Dedifferentiated amniotic fluid mesenchymal stem cell (primary cell): Measurements from ENCODE around the gene GJC2.
"Not testable (repeated sequence)": the region's sequence is repeated elsewhere in the genome, so short reads cannot be mapped to it uniquely, and the experiment has no call there.

Experiments
- DNase-seq: peaks from one replicate; pipeline ENCODE4 v3.0.0-alpha.2; 2016; ENCODE audit errors: extremely low spot score

The GJC2 gene

DNA sequence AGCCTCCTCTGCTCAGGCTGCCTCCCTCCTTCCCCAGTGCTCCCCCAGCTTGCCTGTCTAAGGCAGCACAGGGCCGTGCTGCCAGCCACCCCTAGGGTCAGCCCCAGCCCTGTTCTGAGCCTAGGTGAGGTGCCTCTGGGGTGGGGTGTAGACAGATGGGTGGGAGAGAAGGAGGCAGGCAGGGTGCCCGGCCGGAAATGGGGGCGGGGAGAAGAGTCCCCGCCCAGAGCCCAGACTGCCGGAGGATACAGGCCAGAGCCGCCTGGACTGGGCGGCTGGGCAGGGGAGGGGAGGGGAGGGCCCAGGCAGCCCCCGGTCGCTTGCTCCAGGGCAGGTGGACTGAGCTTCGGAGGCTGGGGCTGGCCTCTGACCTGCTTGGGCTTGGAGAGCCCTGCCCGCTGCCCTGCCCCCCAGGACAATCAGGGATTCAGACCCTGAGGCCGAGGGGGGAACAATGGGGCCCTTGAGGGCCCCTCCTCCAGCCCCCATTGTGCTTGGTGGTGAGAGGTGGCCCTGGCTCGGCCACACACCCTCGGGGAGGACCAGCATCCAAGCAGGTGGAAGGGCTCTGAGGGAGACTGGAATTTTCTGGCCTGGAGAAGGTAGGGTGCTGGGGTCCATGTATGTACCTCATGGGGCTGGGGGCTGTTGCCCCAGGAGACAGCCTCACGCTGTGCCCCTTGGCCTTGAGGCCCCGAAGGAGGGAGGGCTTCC is at the start of gene GJC2:
GJC2 (plus strand) TSS at position 525 of the 714 bp plus-strand sequence. CDS start 7,829 bp downstream, outside the sequence.
- DNase-seq, result no peak

DNA sequence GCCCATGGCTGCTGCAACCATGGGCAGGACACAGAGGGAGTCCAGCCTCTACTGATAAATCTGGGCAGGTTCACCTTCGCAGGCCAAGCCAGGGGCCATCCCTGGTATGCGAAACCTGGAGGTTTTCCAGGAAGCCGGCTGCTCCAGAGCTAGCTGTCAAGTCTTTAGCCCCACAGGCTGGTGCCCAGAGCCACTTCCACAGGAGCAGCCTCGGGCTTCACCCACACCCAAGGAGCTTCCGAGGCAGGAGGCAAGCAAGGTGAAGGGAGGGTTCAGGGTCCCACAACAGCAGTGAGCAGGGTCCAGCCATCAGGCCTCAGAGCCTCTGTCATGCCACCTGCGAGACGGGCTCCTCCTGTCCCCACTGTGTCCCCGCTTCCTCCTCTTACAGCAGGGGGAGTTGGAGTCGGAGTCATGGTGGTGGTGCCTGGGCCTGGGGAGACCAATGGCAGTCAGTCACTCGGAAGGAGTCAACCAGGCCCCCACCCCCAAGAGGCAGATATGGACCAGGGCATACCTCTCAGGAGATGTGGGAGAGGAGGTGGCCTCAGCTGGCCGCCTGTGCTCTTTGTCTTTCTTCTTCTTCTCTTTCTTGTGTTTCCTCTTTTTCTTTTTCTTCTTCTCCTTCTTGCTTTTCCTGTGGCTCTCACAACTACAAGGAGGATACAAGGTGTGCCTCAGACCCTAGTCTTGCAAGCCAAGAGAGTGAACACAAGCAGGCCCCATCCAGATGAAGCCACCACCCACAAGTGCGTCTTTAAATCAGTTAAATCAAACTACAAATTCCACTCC is 48.7 kb upstream of the GJC2 start:
- DNase-seq, result no peak

DNA sequence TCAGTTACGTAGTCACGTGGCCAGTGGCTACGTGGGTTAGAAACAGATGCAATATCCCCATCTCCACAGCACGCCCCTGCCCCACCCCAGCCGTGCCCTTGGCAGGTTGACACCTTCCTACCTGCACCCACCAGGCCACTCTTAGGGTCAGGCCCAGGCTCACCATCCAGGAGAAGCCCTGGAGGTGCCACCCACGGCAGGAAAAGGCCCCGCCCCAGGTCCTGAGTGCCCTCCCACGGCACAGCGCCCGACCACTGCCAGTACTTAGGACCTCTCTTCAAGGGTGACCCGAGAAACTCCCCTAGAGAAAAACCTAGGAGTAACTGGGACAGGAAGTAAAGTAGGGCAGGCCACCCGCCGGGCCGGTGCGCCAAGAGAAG is 48.1 kb upstream of the GJC2 start:
- DNase-seq, result no peak

DNA sequence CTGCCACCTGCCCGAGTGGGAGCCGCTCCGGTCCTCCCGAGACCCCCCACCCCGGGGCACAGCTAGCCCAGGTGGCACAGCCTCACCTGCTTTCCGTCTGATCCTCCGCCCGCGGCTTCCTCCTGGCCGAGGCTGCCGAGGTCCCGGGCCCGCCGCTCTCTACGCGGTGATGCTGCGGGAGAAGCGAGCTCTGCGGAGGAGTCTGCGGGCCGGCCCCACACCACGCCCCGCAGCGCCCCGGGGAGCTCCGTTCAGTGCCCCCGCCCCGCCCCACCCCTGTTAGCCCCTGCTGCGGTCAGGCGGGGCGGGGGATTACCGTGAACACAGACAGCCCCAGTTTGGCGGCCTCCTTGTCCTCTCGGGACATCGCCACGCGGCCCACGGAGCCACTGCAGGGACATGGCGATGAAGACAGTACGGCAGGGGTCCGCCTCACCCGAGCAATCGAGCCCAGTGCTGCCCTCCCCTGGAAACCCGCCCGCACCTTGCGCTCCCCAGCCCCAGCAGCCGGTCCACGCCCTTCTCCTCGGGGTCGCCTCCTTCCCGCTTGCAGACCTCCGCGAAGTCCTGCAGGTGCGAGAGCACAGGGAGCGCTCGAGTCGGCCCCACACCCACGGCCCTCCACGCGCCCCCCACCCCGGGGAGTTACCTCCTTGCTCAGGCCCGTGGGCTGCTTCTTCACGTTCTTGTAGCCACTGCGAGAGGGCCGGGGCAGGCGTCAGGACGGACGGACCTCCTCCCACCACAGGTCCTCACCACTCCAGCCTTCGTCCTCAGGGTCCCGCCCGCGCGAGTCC is 47.5 kb upstream of the GJC2 start:
- DNase-seq, result no peak

DNA sequence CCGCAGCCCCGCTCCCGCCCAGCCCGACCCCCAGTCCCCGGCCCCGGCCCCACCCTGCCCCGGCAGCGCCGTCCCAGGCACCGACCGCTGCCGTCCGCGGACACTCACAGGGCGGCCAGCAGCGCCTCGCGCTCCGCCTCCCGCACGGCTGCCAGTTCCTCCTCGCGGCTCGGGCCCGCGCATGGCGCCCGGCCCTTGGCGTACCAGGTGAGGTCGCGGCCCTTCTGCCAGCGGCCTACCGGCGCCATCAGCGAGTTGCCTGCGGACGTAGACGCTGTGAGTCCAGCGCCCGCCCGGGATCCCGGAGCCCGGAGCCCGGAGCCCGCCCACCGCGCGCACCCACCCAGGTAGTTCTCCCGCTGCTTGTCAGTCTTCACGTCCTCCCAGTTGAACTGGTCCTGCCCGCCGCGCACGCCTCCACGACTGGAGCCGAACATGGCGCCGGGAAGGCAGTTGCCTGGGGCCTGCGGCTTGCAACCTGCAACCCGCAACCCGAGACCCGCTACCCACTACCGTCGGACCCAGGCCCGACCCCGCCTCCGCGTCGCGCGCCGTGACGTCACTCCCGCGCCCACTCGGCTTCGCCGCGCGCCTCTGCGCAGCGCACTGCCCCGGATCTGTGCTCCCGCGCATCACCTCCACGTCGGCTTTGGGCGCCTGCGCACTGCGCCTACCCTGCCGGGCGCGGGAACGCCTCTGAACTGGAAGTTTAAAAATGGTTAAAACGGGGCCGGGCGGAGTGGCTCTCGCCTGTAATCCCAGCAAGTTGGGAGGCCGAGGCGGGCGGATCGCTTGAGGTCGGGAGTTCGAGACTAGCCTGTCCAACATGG is 46.7 kb upstream of the GJC2 start, which contains the start of gene C1orf35:
C1orf35 (minus strand) TSS at position 535 of the 830 bp plus-strand sequence; CDS start at position 437, 98 bp downstream.
- peak; percentile 90 for DNase-seq

DNA sequence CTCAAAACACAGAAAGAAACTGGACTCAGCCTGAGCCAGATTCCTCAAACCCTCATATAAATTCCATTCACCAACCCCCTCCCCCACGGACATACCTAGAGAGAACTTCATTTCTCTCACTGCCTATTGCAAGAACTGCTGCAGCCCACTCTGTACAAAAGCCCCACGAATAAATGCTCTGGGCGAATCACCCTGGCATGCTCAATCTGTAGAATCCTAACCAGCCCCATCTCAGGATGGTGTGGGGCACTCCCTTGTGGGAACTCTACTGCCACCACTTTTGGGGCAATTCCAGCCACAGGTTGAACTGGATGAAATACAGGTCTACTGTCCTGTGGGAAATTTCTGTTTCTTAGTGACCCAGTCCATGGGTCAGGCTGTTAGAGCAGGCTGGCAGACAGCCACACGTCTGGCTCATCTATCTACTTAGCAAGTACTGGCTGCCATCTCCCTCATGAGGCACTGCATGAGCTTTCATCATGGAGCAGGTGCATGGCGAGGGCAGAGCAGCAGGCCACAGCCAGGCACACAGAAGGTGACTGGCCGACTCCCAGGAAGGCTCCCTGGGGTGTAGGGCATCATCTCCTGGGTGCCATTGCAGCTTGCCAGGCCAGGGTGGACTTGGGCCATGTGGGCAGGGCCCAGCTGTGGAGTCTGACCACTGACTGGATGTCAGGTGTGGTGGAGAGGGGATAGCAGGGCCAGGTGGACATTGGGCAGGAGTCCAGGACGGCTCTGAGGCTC is 45.0 kb upstream of the GJC2 start:
- no peak for DNase-seq

DNA sequence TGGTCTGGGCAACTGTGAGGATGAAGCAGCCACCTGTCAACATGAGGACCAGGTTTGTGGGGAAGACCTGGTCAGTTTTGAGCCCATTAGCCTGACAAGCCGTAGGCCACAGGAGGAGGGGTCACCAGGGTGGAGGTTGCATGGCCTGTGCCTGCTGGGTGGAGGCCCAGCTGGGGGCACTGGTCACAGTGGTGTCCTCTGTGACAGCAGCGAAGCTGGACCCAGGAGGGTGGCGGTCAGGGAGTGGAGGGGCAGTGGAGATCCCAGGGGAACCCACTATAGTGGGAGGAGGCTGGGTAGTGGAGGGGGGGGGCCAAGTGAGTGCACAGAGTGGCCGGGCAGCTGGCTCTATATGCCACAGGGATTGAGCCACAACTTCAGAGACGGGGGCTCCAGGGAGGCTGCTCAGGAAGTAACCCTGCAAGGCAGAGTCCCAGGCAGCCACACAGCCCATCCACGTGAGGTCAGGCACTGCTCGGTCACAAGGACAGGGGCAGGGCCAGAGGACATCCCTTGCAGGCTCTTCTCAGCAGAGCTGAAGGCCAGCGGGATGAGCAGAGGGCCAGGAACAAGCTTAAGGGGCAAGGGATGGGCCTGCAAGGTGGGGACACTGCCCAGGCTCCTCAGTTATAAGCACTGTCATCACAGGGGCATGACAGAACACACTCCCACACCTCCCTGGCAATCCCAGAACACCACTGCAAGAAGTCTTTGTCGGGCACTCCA is 44.3 kb upstream of the GJC2 start:
- no peak for DNase-seq

DNA sequence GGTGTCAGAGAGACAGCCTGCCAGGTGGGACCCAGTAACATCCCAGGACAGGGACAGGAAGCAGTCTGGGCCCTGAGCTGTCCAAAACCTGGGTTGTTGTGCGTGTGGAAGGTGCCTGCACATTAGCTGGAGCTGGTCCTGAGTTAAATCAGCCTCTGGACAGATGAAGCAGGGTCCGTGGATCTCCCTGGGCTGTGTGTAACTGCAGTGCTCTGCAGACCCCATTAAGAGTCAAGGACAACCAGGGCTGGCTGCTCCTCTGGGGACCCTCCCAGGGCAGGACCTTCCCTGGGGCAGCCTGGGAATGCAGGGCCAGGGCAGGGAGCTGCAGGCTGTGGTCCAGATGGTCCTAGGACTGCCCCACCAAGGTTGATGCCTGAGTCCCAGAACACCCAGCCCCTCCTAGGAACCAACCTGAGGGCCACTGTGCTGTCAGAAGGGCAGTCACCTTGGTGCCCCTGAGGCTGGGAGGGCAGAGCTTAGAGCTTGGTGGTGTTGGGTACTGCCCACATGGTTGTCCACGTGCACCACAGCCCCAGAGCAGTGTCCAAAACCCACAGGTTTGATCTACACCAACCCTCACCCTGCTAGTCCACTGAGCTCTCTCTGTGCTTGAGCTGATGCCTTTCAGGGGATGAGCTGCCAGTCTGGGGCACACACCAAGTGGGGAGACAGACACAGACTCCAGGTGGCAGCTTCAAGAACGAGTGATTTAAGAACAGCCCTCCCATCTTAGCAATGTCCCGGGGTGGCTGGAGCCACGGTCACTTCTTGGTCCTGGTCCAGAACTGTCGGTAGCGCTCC is 43.5 kb upstream of the GJC2 start:
- no peak for DNase-seq

DNA sequence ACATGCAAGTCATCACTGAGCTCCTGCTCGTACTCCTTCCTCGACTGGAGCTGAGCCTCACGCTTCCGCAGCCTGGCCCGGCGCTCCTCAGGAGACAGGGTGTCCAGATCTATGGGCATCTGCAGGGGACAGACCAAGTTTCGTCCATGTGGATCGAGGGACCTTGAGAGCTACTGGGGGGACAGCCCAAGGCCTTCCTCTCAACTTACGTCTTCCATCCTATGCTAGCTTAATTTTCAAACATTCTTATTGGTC is 43.0 kb upstream of the GJC2 start:
- DNase-seq, result no peak

DNA sequence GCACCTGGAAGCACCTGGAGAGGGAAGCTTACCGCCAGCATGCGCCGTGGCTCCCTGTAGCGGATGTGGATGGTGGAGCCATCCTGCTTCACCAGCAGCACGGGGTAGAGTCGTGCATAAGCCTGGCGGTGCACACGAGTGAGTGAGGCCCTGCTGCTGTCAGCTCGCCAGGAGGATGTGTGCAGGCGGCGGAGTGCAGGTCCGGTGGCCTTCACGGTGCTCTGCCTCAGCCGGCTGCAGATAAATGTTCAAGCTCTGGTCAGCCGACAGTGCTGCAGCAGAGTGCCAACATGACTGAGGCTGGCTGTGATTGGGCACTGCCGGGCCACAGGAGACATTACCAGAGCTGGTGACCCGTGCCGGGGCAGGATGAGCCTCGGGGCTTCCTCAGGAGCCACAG is 42.1 kb upstream of the GJC2 start:
- DNase-seq, result no peak

DNA sequence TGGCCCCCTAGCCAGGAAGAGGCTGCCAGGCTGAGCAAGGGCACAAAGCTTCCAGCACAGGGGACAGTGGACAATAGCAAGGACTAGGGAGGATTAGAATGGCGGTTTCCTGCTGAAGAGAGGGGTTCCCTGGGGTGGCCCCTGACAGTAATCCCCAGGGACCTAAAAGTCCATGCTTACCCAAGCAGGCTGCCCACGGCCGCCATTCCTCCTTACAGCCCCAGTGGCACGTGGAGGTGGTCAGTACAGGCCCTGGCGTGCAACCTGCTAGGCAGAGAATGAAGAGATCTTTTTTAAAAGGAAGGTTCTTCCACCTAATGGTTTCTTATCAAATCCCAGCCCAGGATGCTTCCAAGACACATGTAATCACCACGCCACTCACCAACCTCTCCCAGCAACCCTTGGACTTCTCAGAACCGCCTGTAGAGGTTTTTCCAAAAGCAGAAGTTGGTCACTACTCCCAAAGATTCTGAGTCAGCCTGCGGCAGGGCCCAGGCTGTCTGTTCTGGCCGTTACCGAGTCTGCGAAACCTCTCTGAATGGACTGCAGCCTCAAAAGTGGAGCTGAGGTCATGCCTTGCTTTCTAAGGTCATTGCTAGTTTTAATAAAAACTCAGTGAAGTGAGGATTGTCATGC is 41.6 kb upstream of the GJC2 start:
- DNase-seq, result no peak

DNA sequence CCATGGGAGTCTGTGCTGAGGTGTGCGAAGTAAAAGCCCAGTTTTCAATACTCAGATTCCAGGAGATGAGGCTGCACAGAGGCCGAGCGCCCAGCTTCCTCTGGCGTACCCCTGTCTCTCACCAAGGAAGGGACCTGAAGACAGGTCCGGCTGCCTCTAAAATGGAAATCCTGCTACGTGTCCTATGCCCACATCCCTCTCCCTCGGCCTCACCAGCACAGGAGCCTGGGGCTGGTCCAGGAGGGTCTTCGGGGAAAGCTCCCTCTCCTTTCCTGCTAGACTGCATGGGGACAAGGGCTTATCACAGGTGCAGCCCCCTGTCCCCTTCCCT is 41.0 kb upstream of the GJC2 start:
- DNase-seq, result no peak

DNA sequence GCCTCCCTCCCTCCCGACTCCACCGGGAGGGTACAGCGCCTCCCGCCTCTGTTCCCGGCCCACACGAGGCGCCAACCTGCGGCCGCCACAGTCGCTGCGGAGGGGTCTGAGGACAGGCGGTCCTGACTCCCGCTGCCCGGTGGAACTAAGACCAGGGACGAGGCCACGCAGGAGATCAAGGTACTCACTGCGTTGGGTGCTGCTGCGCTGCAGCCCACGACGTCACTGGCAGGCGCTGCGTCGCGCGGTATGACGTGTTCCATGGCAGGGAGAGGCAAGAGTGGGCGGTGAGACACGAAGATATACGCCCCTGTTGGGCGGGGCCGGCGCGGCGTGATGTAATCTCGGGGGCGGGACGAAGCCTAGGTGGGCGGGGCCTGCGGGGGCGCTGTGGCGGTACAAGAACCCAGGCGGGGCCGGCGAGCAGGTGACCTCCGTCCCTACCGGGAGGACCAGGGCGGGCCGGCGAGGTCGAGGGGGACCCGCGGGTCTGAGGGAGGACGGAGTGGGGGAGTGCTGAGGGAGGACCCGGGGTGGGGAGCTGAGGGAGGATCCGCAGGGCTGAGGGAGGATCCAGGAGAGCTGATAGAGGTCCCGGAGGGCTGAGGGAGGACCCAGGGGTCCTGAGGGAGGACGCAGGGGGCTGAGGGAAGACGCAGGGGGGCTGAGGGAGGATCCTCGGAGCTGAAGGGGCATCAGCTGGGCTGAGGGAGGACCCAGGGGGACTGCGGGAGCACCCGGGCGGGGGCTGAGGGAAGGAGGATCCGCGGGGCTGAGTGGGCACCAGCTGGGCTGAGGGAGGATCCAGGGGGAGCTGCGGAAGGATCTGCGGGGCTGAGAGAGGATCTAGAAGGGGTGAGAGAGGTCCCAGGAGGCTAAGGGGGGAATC is 40.4 kb upstream of the GJC2 start, which contains the start of gene MRPL55:
MRPL55 (minus strand) TSS at position 227 of the 889 bp plus-strand sequence. CDS start 1,039 bp downstream, outside the sequence.
- DNase-seq, result peak; percentile 94

DNA sequence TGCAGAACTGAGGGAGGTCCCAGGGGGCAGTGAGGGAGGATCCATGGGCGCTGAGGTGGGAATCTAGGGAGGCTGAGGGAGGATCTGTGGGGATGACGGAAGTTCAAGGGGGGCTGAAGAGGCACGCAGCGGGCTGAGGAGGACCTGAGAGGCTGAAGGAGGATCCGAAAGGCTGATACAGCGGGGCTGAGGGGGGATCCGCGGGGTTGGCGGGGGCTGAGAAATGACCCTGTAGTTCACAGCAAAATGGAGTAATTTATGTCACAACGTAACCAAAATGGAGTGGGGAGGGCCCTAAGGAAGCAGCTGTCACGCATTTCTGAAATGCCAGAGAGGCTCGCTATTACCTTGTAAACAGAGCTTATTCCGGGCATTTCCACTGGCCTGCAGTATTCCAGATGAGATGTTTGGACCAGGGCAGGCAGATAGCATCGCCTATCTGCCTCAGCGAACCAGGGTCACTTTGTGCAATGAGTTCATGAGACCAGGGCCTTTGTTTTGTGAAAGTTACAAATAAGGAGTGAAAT is 39.7 kb upstream of the GJC2 start:
- DNase-seq, result no peak

DNA sequence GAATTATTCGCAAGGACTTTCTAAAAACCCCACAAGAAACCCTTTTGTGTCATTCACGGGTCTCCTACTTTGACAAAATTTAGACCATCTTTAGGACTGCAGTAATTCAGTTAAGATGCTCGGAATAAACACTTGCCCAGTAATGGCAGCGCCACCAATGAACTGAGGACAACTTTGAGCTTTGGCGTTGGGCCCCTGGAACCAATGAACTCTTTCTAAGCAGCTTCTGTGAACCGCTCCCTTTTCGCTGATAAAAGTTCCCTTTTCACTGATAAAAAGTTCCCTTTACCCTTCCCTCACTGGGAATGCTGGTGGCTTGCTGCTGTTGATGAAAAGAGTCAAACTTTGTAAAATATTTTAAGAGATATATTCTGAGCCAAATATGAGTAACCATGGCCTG is 39.2 kb upstream of the GJC2 start:
- DNase-seq, result no peak

DNA sequence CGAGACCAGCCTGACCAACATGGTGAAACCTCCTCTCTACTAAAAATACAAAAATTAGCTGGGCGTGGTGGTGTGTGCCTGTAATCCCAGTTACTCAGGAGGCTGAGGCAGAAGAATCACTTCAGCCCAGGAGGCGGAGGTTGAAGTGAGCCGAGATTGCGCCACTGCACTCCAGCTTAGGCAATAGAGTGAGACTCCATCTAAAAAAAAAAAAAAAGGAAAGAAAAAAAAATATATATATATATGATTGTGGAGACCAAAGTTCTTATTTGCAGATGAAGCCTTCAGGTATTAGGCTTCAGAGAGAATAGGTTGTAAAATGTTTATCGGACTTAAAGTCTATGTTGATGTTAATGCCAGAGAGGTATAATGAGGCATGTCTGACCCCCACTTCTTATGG is 38.4 kb upstream of the GJC2 start:
- DNase-seq, result not testable (repeated sequence)

DNA sequence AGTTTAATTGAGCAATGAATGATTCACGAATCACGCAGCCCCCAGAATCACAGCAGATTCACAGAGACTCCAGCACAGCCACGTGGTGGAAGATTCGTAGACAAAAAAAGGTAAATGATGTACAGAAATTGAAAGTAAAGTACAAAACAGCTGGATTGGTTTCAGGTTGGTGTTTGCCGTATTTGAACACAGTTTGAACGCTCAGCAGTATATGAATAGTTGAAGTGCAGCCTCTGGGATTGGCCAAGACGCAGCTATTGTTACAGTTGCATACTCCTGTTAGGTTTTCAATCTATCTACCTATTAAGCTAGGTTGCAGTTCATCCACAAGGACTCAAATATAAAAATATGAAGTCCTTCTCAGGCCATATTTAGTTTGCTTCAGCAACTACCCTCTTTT is 37.6 kb upstream of the GJC2 start:
- no peak for DNase-seq

DNA sequence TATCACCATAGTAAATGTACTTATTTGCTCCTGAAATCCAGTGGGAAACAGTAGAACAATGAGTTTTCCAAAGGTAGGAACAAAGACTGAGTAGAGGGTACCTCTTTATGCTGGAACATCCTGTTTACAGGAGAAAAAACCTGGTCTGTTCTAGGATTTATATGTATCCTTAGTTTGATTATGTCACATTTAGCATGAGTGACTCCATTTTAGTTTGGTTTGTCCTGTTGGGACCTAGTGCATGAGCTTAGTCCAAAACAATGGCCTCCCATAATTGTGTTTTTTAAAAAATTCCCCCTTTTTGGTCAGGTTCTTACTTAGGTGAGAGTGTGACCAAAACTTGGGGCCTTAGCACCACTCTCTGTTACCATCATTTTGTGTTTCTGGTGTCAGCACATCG is 37.1 kb upstream of the GJC2 start:
- DNase-seq, result no peak
